WTC11 (cell line): ENCODE data around the gene AOC1.

Source experiments
- CTCF ChIP-seq: fragments of 200-600 bp; IDR thresholded peaks from 2 replicates; pipeline ENCODE4 v1.8.0; 2022; ENCODE audit warnings: antibody characterized with exemption
- GABPB1 ChIP-seq: sonication (generic); formaldehyde crosslinking; IDR thresholded peaks from 2 replicates; pipeline ENCODE4 v1.8.1; 2023; ENCODE audit warnings: mild to moderate bottlenecking, missing genetic modification reagents
- NR3C1 ChIP-seq: sonication (generic); formaldehyde crosslinking; conservative IDR thresholded peaks from 2 replicates; pipeline ENCODE4 v1.8.1; 2023; ENCODE audit warnings: low read depth, mild to moderate bottlenecking, missing genetic modification reagents
- PRRX2 ChIP-seq: fragments of 250-450 bp; sonication (Bioruptor Pico); IDR thresholded peaks from 2 replicates; pipeline ENCODE4 v1.8.0; 2021; ENCODE audit warnings: mild to moderate bottlenecking
- ZNF138 ChIP-seq: sonication (generic); formaldehyde crosslinking; conservative IDR thresholded peaks from 2 replicates; pipeline ENCODE4 v1.8.1; 2022; ENCODE audit warnings: mild to moderate bottlenecking, moderate library complexity, missing genetic modification reagents
- TF ChIP-seq, protein P1 (sequence below): sonication (generic); formaldehyde crosslinking; IDR thresholded peaks from 2 replicates; pipeline ENCODE4 v1.8.1; 2022; ENCODE audit warnings: low read depth, mild to moderate bottlenecking, moderate library complexity, missing genetic modification reagents, borderline replicate concordance
- TF ChIP-seq, protein P2 (sequence below): sonication (generic); formaldehyde crosslinking; IDR thresholded peaks from 2 replicates; pipeline ENCODE4 v1.8.1; 2023; ENCODE audit warnings: mild to moderate bottlenecking, moderate library complexity, missing genetic modification reagents

DNA sequence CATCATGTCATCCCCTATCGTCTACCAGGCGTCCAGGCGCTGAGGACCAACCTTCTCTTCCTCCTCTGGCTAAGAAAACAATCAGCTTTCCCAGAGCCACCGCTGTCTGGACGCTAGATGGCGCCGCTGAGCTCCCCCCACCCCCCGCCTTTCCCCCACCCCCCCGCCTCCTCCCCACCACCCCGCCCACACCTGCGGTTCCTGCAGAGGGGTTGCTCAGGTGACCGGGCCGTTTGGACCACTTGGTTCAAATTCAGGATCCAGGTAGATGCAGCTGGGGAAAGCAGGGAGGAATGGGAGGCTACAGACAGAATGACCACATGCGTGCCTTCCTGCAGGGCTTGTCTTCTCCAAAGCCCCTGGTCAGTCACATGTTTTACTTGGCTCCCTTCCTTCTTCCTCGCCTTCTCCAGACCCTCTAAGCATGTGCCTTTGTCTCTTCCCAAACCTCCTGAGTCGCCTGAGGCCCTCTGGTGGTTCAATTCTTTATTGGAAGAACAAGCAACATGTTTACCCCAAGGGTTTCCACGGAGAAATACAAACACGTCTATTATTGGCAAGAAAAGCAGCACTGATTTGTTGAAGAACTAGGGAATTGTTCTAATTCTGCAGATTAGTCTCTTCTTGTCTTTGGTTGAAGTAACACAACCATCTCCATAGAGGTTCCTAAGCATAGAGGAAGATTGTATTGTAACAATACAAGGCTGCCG is 24.7 kb downstream of the AOC1 start:
- TF ChIP-seq NR3C1 (no peak), CTCF (peak; percentile 52), GABPB1 (CRISPR knock-in tag) (no peak), ZNF138 (CRISPR knock-in tag) (no peak), PRRX2 (CRISPR knock-in tag) (no peak)
- TF ChIP-seq, protein P1, sequence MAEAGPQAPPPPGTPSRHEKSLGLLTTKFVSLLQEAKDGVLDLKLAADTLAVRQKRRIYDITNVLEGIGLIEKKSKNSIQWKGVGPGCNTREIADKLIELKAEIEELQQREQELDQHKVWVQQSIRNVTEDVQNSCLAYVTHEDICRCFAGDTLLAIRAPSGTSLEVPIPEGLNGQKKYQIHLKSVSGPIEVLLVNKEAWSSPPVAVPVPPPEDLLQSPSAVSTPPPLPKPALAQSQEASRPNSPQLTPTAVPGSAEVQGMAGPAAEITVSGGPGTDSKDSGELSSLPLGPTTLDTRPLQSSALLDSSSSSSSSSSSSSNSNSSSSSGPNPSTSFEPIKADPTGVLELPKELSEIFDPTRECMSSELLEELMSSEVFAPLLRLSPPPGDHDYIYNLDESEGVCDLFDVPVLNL (CRISPR knock-in tag), result no peak
- TF ChIP-seq, protein P2, sequence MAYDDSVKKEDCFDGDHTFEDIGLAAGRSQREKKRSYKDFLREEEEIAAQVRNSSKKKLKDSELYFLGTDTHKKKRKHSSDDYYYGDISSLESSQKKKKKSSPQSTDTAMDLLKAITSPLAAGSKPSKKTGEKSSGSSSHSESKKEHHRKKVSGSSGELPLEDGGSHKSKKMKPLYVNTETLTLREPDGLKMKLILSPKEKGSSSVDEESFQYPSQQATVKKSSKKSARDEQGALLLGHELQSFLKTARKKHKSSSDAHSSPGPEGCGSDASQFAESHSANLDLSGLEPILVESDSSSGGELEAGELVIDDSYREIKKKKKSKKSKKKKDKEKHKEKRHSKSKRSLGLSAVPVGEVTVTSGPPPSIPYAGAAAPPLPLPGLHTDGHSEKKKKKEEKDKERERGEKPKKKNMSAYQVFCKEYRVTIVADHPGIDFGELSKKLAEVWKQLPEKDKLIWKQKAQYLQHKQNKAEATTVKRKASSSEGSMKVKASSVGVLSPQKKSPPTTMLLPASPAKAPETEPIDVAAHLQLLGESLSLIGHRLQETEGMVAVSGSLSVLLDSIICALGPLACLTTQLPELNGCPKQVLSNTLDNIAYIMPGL (CRISPR knock-in tag), result no peak
